Esophagus (tissue), 2 donors: ENCODE measurements around the gene RABGEF1. TPM values are rescaled to one million over a fixed set of nuclear protein-coding genes. Genes with fewer than 3 reads are reported as not detected.
A peak's percentile ranks its signal among the peaks of the same experiment; 100 is the strongest.
"Not testable (repeated sequence)": the region's sequence is repeated elsewhere in the genome, so short reads cannot be mapped to it uniquely, and the experiment has no call there.

Experiments
- H3K27ac ChIP-seq, 2 donors: one replicate each; pipeline ENCODE4 v1.5.1; 2013; ENCODE audit warnings: low read depth in 2 of 2, mild to moderate bottlenecking in 2 of 2, inconsistent platforms in 1 of 2, low read length in 1 of 2, moderate library complexity in 1 of 2
- H3K27me3 ChIP-seq, 2 donors: one replicate each; pipeline ENCODE4 v1.6.1; 2013; ENCODE audit warnings: low read length in 2 of 2, control low read depth in 1 of 2, mild to moderate bottlenecking in 1 of 2; ENCODE audit not compliant: insufficient read depth in 2 of 2, control insufficient read depth in 1 of 2
- H3K36me3 ChIP-seq, 2 donors: one replicate each; pipeline ENCODE4 v1.6.1; 2013; ENCODE audit warnings: low read length in 1 of 2; ENCODE audit not compliant: control insufficient read depth in 2 of 2, insufficient read depth in 2 of 2
- H3K4me1 ChIP-seq, 2 donors: one replicate each; pipeline ENCODE4 v1.6.1; 2013; ENCODE audit warnings: low read length in 1 of 2; ENCODE audit not compliant: control insufficient read depth in 2 of 2, insufficient read depth in 2 of 2
- H3K4me3 ChIP-seq, 2 donors: one replicate each; pipeline ENCODE4 v1.5.1; 2013; ENCODE audit warnings: low read length in 2 of 2, mild to moderate bottlenecking in 2 of 2, low read depth in 1 of 2, moderate library complexity in 1 of 2
- H3K9me3 ChIP-seq, 2 donors: one replicate each; pipeline ENCODE4 v1.6.1; 2013; ENCODE audit warnings: mild to moderate bottlenecking in 2 of 2, low read depth in 1 of 2, low read length in 1 of 2, moderate library complexity in 1 of 2; ENCODE audit not compliant: control insufficient read depth in 2 of 2, insufficient read depth in 1 of 2
- WGBS, 2 donors: extraction: QIAGEN DNeasy Blood & Tissue Kit; methylation state at CpG; one replicate each; pipeline ENCODE4 v1.1.7; 2013; 5-methylcytosine and 5-hydroxymethylcytosine counted together
- polyA plus RNA-seq, 2 donors: library from polyadenylated mRNA; stranded (reverse); fragments of 200-250 nt; gene quantifications; one replicate each; pipeline ENCODE4 v1.2.3, GENCODE V29; 2013
- donor health status: healthy with polysubstance abuse.
- donor health status: Bipolar disorder and iron deficiency.

RABGEF1 gene
- polyA plus RNA-seq, 2 donors, result 18.5 to 21.3 TPM

GRCh38 chr7:66846096-66846445 is 105.5 kb downstream of the RABGEF1 start:
- not testable (repeated sequence) for H3K4me3 ChIP-seq, H3K27ac ChIP-seq, H3K36me3 ChIP-seq, H3K9me3 ChIP-seq, H3K4me1 ChIP-seq, H3K27me3 ChIP-seq
- WGBS, 2 donors, result 91 to 94% methylated on average over 4 of the region's 4 CpGs

GRCh38 chr7:66847523-66847855 is 107.0 kb downstream of the RABGEF1 start:
- H3K4me3 ChIP-seq, H3K27ac ChIP-seq, H3K36me3 ChIP-seq, H3K27me3 ChIP-seq, H3K4me1 ChIP-seq, H3K9me3 ChIP-seq: not testable (repeated sequence)
- WGBS, 2 donors, result 26 to 44% methylated on average over 1 of the region's 2 CpGs

GRCh38 chr7:66847879-66848790 is 107.6 kb downstream of the RABGEF1 start:
- Histone ChIP-seq H3K27me3 (no peaks in the 10 kb centered on the region), H3K4me3 (no peak overlapping the region), H3K9me3 (no peaks in the 10 kb centered on the region), H3K36me3 (no peaks in the 10 kb centered on the region), H3K4me1 (peaks cover 0 to 7% of the 10 kb centered on the region in 2 donors), H3K27ac (no peak overlapping the region)
- WGBS, 2 donors, result 68 to 81% methylated on average over 9 of the region's 9 CpGs

GRCh38 chr7:66859339-66859738 is 118.8 kb downstream of the RABGEF1 start:
- Histone ChIP-seq H3K27ac (peak overlapping the region in 1 of 2 donors; percentile 34), H3K4me3 (no peak overlapping the region), H3K4me1 (no peaks in the 10 kb centered on the region), H3K9me3 (no peaks in the 10 kb centered on the region), H3K27me3 (no peaks in the 10 kb centered on the region), H3K36me3 (peaks cover 0 to 5% of the 10 kb centered on the region in 2 donors)
- WGBS, 2 donors, result 95 to 96% methylated on average over 1 of the region's 1 CpG

- H3K36me3 ChIP-seq, result peaks cover 0 to 5% of the 10 kb centered on the region in 2 donors
- WGBS, 2 donors, result 80 to 86% methylated on average over 10 of the region's 10 CpGs
- no peak overlapping the region for H3K4me3 ChIP-seq
- no peaks in the 10 kb centered on the region for H3K9me3 ChIP-seq
- no peaks in the 10 kb centered on the region for H3K4me1 ChIP-seq
- no peaks in the 10 kb centered on the region for H3K27me3 ChIP-seq
- peak overlapping the region; percentile 57 to 63 for H3K27ac ChIP-seq
These were observed 119.5 kb downstream of the RABGEF1 start for GRCh38 chr7:66859794-66860645.

- peaks cover 0 to 5% of the 10 kb centered on the region in 2 donors for H3K36me3 ChIP-seq
- H3K4me3 ChIP-seq, result no peak overlapping the region
- WGBS, 2 donors, result 91 to 93% methylated on average over 3 of the region's 3 CpGs
- H3K27ac ChIP-seq, result peak overlapping the region; percentile 57 to 63
- no peaks in the 10 kb centered on the region for H3K27me3 ChIP-seq
- H3K9me3 ChIP-seq, result no peaks in the 10 kb centered on the region
- no peaks in the 10 kb centered on the region for H3K4me1 ChIP-seq
These were observed 120.2 kb downstream of the RABGEF1 start for GRCh38 chr7:66860767-66861166.

Other genes starting within 250 kb of the RABGEF1 start
- 1 to 10 TPM; 1.9 to 2.9 TPM for gene KCTD7, start 111.9 kb upstream of the RABGEF1 start, polyA plus RNA-seq
- gene TMEM248, start 180.5 kb downstream of the RABGEF1 start, polyA plus RNA-seq, result 10 to 100 TPM; 18.3 to 23.5 TPM